GM23248 (cell line): ENCODE results near the gene COPG2.
"Not testable (repeated sequence)": the region's sequence is repeated elsewhere in the genome, so short reads cannot be mapped to it uniquely, and the experiment has no call there.

Source experiments
- EZH2 ChIP-seq: fragments of 200-600 bp; sonication (generic); IDR thresholded peaks from 2 replicates; pipeline ENCODE4 v1.6.1; 2018; ENCODE audit warnings: antibody characterized with exemption, mild to moderate bottlenecking; ENCODE audit not compliant: insufficient read depth, poor library complexity, severe bottlenecking
- EZH2phosphoT487 ChIP-seq: fragments of 200-600 bp; sonication (generic); IDR thresholded peaks from 2 replicates; pipeline ENCODE4 v1.6.1; 2018; ENCODE audit warnings: antibody characterized with exemption, moderate library complexity, mild to moderate bottlenecking, low read depth; ENCODE audit not compliant: insufficient read depth

DNA sequence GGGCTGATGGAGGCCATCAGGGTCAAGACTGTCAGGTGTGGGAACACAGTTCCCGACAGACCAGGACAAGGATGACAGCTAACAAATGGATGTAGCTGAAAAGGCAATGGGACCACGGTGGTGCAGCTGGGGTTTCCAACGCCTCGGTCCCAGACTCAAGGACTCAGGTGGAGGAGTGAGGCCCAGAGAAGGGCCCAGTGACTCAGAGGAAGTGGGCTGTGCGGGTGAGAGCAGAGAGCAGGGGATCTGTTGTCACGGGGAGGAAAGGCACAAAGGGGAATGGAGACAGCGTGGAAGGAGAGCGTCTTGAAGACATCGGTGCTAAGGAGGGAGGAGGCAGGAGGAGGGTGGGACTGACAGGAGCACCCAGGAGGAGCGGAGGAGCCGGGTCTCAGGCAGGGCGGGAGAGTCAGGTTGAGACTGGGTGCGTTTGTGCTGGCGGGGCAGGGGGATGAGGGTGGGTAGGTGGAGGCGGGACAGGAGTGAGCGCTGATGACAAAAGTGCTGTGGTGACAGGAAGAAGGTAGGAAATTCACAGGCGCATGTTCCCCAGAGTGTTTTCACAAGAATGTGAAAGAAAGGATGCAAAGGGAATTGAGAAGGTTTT is 144.9 kb downstream of the COPG2 start:
- not testable (repeated sequence) for TF ChIP-seq EZH2phosphoT487, EZH2
